ACC112 (cell line): Measurements from ENCODE around the gene ARHGEF7.

ENCODE experiments used
- H2AFZ ChIP-seq: fragments of 200-600 bp; sonication (generic); one replicate; pipeline ENCODE4 v1.6.0; 2017; ENCODE audit warnings: antibody characterized with exemption, low read length; ENCODE audit not compliant: unreplicated experiment
- H3K27ac ChIP-seq: fragments of 200-600 bp; sonication (generic); 2 replicates; pipeline ENCODE4 v1.5.1; 2014; ENCODE audit warnings: low read depth, mild to moderate bottlenecking, antibody characterized with exemption, low read length, moderate library complexity
- H3K27me3 ChIP-seq: fragments of 200-600 bp; sonication (generic); 2 replicates; pipeline ENCODE4 v1.6.1; 2014; ENCODE audit warnings: mild to moderate bottlenecking, antibody characterized with exemption, low read length, moderate library complexity, mixed read lengths; ENCODE audit not compliant: insufficient read depth
- H3K36me3 ChIP-seq: fragments of 200-600 bp; sonication (generic); 2 replicates; pipeline ENCODE4 v1.6.1; 2016; ENCODE audit warnings: mild to moderate bottlenecking, antibody characterized with exemption, low read length, moderate library complexity, mixed read lengths; ENCODE audit not compliant: insufficient read depth
- H3K4me1 ChIP-seq: fragments of 200-600 bp; sonication (generic); one replicate; pipeline ENCODE4 v1.6.1; 2016; ENCODE audit warnings: low read length, mixed read lengths; ENCODE audit not compliant: insufficient read depth, unreplicated experiment, control insufficient read depth
- H3K4me3 ChIP-seq: fragments of 200-600 bp; sonication (generic); 2 replicates; pipeline ENCODE4 v1.5.1; 2014; ENCODE audit warnings: mild to moderate bottlenecking, low read depth, low read length
- H3K79me2 ChIP-seq: fragments of 200-600 bp; sonication (generic); one replicate; pipeline ENCODE4 v1.6.0; 2016; ENCODE audit warnings: low read length; ENCODE audit not compliant: control insufficient read depth, unreplicated experiment, insufficient read depth

ARHGEF7 gene

DNA sequence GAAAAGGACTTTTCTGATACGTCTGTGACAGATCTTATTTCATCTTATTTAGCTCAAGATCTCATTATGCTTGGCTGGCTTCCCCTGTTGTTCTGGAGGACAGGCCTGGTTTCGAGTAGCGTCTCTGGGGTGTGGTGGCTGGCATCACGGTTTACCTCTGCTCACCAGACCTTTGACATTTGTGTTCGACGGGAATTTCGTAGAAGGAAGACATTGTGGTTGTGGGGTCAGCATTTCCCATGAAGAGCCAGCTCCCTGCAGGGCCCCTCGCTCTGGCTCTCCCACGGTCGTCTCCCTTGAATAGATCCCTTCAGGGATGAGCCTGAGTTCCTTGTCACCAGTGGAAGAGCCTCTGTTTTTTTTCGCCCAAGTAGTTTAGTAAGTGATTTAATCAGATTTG is 126.8 kb downstream of the ARHGEF7 start:
- Histone ChIP-seq H3K4me3 (no peak overlapping the region), H3K27me3 (no peaks in the 10 kb centered on the region), H2AFZ (no peak overlapping the region), H3K79me2 (no peaks in the 10 kb centered on the region), H3K4me1 (no peaks in the 10 kb centered on the region), H3K27ac (no peak overlapping the region), H3K36me3 (peaks cover 30% of the 10 kb centered on the region)

DNA sequence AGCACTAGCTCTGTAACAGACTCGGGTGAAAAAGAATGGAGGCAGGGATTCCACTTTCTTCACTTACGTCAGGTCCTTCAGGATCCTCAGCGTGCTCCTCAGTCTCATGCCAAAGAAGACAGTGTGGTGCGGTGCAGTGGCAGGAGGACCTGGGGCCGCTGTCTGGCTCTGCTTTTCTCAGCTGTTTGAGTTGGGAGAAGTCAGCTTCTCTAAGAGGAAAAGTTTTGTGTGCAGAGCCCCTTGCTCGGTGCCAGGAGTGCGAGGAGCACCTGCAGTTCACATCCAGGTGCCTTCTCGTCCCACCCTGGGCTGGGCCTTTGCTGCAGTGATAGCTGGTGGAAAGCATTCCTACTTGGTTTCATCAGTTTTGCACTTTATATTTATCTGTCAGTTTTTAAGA is 127.5 kb downstream of the ARHGEF7 start:
- Histone ChIP-seq H3K36me3 (peaks cover 30% of the 10 kb centered on the region), H3K79me2 (no peaks in the 10 kb centered on the region), H3K27me3 (no peaks in the 10 kb centered on the region), H2AFZ (no peak overlapping the region), H3K4me1 (no peaks in the 10 kb centered on the region), H3K27ac (no peak overlapping the region), H3K4me3 (no peak overlapping the region)

DNA sequence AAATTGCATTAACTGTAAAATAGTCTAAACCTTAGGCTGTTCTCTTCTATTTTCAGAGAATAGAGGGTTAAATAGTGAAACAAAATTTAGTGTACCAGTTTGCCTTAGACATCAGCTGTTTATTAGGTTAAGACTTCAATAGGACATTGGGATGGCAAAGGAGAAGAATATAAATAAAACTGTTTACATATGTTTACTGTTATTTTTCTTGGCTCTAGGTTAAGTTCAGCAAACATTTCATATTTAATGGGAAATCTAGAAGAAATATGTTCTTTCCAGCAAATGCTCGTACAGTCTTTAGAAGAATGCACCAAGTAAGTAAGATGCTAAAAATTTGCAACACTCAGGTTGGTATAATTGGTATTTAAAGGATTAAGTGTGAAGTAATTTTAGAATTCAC is 128.9 kb downstream of the ARHGEF7 start:
- H3K4me1 ChIP-seq: no peaks in the 10 kb centered on the region
- H3K36me3 ChIP-seq: peaks cover 30% of the 10 kb centered on the region
- no peak overlapping the region for H3K4me3 ChIP-seq
- H3K79me2 ChIP-seq: peaks cover 2% of the 10 kb centered on the region
- H3K27ac ChIP-seq: no peak overlapping the region
- no peak overlapping the region for H2AFZ ChIP-seq
- H3K27me3 ChIP-seq: no peaks in the 10 kb centered on the region

DNA sequence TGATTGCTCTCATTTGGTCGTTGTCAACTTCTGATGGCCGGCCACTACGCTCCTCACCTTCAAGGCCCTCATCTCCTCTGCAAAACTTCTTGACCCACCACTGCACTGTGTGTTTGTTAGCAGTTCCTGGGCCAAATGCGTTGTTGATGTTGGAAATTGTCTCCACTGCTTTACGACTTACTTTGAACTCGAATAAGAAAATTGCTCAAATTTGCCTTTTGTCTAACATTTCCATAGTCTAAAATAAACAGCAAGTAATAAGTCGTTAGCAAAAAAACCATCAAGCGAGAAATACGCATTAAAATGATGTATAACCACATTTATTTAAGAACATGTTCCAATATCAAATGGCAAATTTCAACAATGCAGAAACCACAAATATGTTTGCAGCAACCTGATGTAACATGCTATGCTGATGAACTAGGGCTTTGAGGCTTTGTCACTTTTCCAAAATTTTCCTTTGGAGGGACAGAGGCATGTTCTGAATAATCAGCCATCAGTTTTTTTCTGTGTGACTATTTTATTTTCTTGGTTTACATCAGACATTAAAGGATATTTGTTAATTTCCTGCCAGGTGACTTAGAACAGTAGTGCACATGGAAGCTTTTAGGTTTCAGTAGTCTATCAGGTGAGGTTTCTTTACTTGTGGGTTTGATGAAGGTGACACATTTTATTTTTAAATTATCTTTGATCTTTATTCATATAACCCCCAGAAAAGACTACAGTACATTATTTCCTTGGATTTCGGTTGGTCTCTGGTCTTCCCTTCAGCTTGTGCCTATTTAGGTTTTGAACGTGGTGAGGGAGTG is 130.7 kb downstream of the ARHGEF7 start:
- H3K4me1 ChIP-seq: no peaks in the 10 kb centered on the region
- no peaks in the 10 kb centered on the region for H3K27me3 ChIP-seq
- no peak overlapping the region for H3K27ac ChIP-seq
- H3K36me3 ChIP-seq: peaks cover 30% of the 10 kb centered on the region
- no peak overlapping the region for H2AFZ ChIP-seq
- peaks cover 3% of the 10 kb centered on the region for H3K79me2 ChIP-seq
- no peak overlapping the region for H3K4me3 ChIP-seq

DNA sequence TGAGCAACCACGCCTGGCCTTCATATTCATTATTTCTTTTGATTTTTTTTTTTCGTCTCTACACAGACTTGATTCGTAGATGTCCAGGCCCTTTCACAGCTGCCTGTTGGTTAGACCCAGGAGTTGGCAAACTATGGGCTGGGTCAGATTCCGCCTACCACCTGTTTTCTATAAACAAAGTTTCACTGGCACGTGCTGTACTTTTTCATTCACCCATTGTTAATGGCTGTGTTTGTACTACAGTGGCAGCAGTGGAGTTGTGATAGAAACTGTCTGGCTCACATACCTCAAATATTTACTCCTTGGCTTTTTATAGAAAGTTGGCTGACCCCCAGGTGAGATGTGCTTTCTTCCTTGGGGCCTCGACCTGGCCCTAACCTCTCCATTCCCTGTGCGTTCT is 132.4 kb downstream of the ARHGEF7 start:
- Histone ChIP-seq H3K4me1 (peaks cover 13% of the 10 kb centered on the region), H3K27ac (no peak overlapping the region), H2AFZ (no peak overlapping the region), H3K79me2 (peaks cover 3% of the 10 kb centered on the region), H3K36me3 (peaks cover 24% of the 10 kb centered on the region), H3K4me3 (no peak overlapping the region), H3K27me3 (no peaks in the 10 kb centered on the region)

DNA sequence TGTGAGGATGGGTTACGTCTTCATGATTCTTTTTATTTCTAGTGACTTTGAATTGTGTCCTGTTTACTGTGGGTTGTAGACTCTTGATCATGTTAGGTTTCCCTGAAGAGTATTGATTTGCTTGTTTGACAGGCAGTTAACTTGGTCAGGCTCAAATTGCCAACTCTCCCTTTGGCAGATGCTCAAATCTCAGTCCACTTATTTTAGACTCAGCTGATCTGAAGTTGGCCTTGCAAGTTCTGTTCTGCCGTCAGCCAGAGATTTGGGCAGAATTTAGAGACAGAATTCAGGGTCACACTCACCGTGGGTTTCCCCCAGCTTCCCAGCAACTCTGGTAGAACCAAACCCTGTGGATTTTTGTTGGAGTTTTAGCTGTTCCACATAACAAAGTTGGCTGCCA is 133.7 kb downstream of the ARHGEF7 start:
- peaks cover 6% of the 10 kb centered on the region for H3K79me2 ChIP-seq
- H3K36me3 ChIP-seq: peaks cover 18% of the 10 kb centered on the region
- no peak overlapping the region for H3K4me3 ChIP-seq
- H3K27me3 ChIP-seq: no peaks in the 10 kb centered on the region
- no peak overlapping the region for H3K27ac ChIP-seq
- peaks cover 24% of the 10 kb centered on the region for H3K4me1 ChIP-seq
- H2AFZ ChIP-seq: no peak overlapping the region

DNA sequence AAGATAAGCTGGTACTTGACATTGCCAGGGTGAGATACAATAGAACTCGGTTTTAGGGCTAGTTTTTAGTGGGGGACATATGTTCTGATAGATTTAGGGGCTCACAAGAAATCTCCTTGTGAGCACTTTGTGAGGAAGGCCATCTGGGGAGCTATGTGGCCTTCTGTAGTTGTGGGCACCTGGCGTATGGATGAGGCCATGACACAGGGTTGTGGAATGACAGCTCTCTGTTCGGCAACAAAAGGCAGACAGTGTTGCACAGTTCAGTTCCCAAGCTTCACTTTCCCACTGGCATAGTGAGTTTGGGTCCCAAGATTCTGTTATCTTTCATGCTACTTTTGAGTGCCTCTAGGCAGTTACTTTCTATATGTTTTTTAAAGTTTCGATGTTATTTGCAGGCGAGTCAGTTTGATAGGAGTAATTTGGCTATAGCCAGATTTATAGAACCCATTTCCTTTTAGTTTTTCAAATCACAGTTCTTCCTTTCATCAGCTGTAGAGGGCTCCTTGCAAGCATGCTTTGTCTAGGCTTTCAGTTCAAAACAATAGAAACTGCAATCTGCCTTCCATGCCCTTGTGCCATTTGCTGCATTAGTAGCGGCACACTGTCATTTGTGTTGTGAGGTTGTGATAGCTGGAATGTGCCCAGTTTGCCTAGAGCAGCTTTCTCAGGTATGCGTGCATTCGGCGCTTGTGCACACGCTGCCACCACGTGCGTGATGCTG is 134.7 kb downstream of the ARHGEF7 start:
- Histone ChIP-seq H3K36me3 (peaks cover 12% of the 10 kb centered on the region), H3K4me3 (no peak overlapping the region), H2AFZ (no peak overlapping the region), H3K27ac (no peak overlapping the region), H3K27me3 (no peaks in the 10 kb centered on the region), H3K79me2 (peaks cover 8% of the 10 kb centered on the region), H3K4me1 (peaks cover 26% of the 10 kb centered on the region)

DNA sequence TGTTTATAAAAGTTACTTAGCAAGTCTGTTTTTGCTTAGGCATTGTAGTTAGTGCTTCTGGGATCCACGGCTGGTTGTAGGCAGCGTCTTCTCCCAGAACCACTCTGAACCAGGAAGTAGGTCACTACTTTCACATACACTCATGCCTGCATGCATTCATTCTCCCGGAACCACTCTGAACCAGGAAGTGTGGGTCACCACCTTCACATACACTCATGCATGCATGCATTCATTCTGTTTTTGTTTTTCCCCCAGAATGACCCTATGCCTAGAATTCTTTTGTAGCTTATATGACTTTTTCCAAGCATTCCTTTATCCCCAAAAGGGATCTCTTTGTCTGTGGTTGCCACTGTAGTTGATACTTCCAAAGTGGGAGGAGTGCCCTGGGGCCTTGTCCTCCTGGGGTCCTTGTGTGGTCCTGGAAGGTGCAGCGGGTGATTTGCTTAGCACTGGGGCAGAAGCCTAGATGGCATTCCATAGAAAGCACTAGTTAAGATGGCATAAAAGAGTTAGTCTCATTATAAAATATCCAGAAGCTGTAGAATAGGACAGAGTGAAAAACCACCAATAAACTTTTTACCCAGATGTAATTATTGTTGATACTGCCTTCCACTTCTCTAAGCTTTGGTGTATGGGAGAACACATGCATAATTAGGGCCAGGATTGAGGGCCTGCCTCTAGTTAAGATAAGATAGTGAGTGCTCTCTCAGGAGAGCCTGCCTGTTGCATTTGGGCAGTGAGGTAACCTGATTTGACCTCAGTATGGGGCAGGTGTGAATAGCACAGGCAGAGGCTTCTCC is 136.7 kb downstream of the ARHGEF7 start:
- no peaks in the 10 kb centered on the region; the same call in 1 of the 2 replicates for H3K36me3 ChIP-seq

DNA sequence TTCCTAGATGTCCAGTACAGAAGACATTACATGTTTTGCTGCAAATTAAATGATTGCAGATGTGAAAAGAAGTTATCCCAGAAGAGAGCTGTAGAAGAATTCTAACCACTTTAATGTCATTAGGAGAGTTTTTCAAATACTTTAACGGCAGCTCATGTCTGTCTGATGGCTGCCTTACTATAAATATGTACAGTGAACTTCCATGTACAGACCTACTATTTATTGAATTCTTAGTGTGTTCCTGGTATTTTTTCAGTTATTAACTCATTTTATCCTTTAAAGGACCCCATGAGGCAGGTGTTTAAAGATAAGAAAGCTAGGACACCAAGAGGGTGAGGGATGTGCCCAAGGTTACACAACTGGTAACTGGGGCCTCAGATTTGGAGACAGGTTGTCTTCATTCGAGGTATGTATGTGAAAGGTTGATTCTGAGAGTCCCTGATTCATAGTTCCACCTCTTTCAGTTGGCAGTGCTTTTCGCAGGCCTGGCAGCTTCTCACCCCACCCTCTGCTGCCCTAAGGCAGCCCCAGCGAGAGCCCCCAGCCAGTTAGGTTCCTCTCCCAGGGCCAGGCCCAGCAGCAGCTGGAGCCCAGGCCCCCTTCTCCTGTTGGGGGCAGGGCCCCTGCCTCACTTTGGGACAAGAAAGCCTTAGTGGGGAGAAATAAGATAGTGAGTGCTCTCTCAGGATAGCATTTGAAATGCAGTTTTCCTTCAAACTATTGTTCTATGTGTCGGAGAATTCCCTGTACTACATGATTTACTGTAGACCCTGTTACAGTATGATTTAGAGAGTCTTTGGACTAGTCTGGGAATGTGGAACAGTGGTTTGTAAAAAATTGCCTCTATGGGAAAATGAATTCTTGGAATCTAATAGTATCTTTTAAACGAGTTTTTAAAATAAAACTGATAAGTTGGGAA is 137.6 kb downstream of the ARHGEF7 start:
- Histone ChIP-seq H3K4me1 (peaks cover 26% of the 10 kb centered on the region), H3K4me3 (no peak overlapping the region), H3K27me3 (no peaks in the 10 kb centered on the region), H3K79me2 (peaks cover 8% of the 10 kb centered on the region), H3K36me3 (peaks cover 3% of the 10 kb centered on the region), H3K27ac (peak overlapping the region; percentile 38), H2AFZ (no peak overlapping the region)

More for the DNA sequence above, 136.7 kb downstream of the ARHGEF7 start:
- no peaks in the 10 kb centered on the region for H3K27me3 ChIP-seq
- peaks cover 8% of the 10 kb centered on the region for H3K79me2 ChIP-seq
- H3K27ac ChIP-seq: peak overlapping the region; percentile 30
- no peak overlapping the region for H3K4me3 ChIP-seq
- H2AFZ ChIP-seq: no peak overlapping the region
- peaks cover 26% of the 10 kb centered on the region for H3K4me1 ChIP-seq
